Fibroblast of lung (primary cell): ENCODE results near the gene TTC22. TPM values are rescaled to one million over a fixed set of nuclear protein-coding genes. Genes with fewer than 3 reads are reported as not detected.

ENCODE experiments used
- DNase-seq, 2 donors: peaks; one replicate each; pipeline versions ENCODE4 v3.0.0 to v3.0.0-alpha.2; 2010; ENCODE audit warnings: low read depth in 2 of 2
- H2AFZ ChIP-seq: 2 replicates; pipeline ENCODE4 v1.5.1; 2012; ENCODE audit warnings: low read length, control low read depth, inconsistent platforms
- H3K27ac ChIP-seq: 2 replicates; pipeline ENCODE4 v1.5.1; 2011; ENCODE audit warnings: low read length, control low read depth; ENCODE audit not compliant: insufficient read depth
- H3K27me3 ChIP-seq: 2 replicates; pipeline ENCODE4 v1.5.1; 2011; ENCODE audit warnings: mild to moderate bottlenecking, low read length; ENCODE audit not compliant: control insufficient read depth, insufficient read depth
- H3K36me3 ChIP-seq: 2 replicates; pipeline ENCODE4 v1.5.1; 2011; ENCODE audit warnings: low read length; ENCODE audit not compliant: control insufficient read depth, insufficient read depth
- H3K4me1 ChIP-seq: 2 replicates; pipeline ENCODE4 v1.5.1; 2011; ENCODE audit warnings: low read length; ENCODE audit not compliant: control insufficient read depth, insufficient read depth; ENCODE audit errors: extremely low read depth
- H3K4me2 ChIP-seq: 2 replicates; pipeline ENCODE4 v1.5.1; 2011; ENCODE audit warnings: low read length, control low read depth; ENCODE audit not compliant: insufficient read depth; ENCODE audit errors: extremely low read depth
- H3K4me3 ChIP-seq, 4 experiments: fragments of 200-600 bp in 1 of 4; sonication (generic) in 1 of 4; replicated peaks in 1 of 4; 2 replicates each; pipeline ENCODE4 v1.5.1; 2011 to 2016; ENCODE audit warnings: low read length in 4 of 4, low read depth in 3 of 4, mild to moderate bottlenecking in 3 of 4, control low read depth in 2 of 4, inconsistent platforms in 1 of 4, mixed read lengths in 1 of 4; ENCODE audit not compliant: insufficient read depth in 1 of 4; ENCODE audit errors: control extremely low read depth in 1 of 4
- H3K79me2 ChIP-seq: 2 replicates; pipeline ENCODE4 v1.5.1; 2012; ENCODE audit warnings: mild to moderate bottlenecking, low read length, inconsistent platforms; ENCODE audit not compliant: control insufficient read depth, insufficient read depth
- H3K9ac ChIP-seq: 2 replicates; pipeline ENCODE4 v1.5.1; 2011; ENCODE audit warnings: mild to moderate bottlenecking, low read length, control low read depth; ENCODE audit not compliant: insufficient read depth
- H3K9me3 ChIP-seq: 2 replicates; pipeline ENCODE4 v1.5.1; 2012; ENCODE audit warnings: low read depth, low read length; ENCODE audit not compliant: control insufficient read depth, insufficient read depth
- H4K20me1 ChIP-seq: 2 replicates; pipeline ENCODE4 v1.5.1; 2011; ENCODE audit warnings: low read length; ENCODE audit not compliant: control insufficient read depth, insufficient read depth; ENCODE audit errors: extremely low read depth
- EZH2 ChIP-seq: IDR thresholded peaks from 2 replicates; pipeline ENCODE4 v1.5.1; 2012; ENCODE audit warnings: low read length, control low read depth, mild to moderate bottlenecking; ENCODE audit errors: missing control alignments
- polyA plus RNA-seq, 2 donors: library from polyadenylated mRNA; depleted of rRNA in 1 of 2; stranded (reverse) in 1 of 2; unstranded in 1 of 2; fragments of >200 nt; gene quantifications; 2 replicates each; pipeline ENCODE4 v1.2.1, GENCODE V29; 2011 to 2012; ENCODE audit warnings: missing spikeins in 1 of 2
- total RNA-seq: library from RNA; depleted of rRNA; stranded (reverse); fragments of >200 nt; gene quantifications from 2 replicates; pipeline ENCODE4 v1.2.1, GENCODE V29; 2014
- TF ChIP-seq, protein P1 (sequence below), 2 donors: IDR thresholded peaks in 1 of 2; conservative IDR thresholded peaks in 1 of 2; 1 replicate in 1 of 2; 2 replicates in 1 of 2; pipeline ENCODE4 v1.5.1; 2011 to 2012; ENCODE audit warnings: low read length in 2 of 2, control low read depth in 1 of 2, inconsistent platforms in 1 of 2, low read depth in 1 of 2, mild to moderate bottlenecking in 1 of 2

The TTC22 gene
- total and polyA plus RNA-seq, 2 donors (not counting 1 experiment from before 2014, with no cell fraction given) = not detected

DNA sequence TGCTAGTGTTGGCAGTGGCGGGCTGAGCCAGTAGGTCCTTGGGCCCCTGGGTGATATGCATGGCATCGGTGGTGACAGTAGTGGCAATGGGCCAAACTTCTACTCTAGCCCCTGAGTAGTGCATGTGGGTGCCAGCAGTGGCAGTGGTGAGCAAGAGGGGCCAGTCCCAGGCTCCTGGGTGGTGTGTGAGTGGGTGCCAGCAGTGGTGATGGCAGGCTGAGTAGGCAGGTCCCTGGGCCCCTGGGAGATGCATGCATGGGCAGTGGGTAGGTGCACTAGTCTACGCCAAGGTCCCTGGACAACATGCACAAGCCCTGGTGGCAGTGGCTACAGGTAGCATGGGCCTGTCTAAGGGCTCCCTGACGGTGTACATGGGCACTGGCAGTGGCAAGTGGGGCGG lies 24.6 kb upstream of the TTC22 start:
- H4K20me1 ChIP-seq = no peaks in the 10 kb centered on the region
- peaks cover 6% of the 10 kb centered on the region for H3K27me3 ChIP-seq
- no peaks in the 10 kb centered on the region for H3K79me2 ChIP-seq
- H3K36me3 ChIP-seq = no peaks in the 10 kb centered on the region
- no peak for DNase-seq
- no peak overlapping the region for H3K4me3 ChIP-seq
- no peaks in the 10 kb centered on the region for H3K4me1 ChIP-seq
- H2AFZ ChIP-seq = no peak overlapping the region
- H3K4me2 ChIP-seq = no peak overlapping the region
- TF ChIP-seq EZH2 = no peak
- TF ChIP-seq, protein P1, sequence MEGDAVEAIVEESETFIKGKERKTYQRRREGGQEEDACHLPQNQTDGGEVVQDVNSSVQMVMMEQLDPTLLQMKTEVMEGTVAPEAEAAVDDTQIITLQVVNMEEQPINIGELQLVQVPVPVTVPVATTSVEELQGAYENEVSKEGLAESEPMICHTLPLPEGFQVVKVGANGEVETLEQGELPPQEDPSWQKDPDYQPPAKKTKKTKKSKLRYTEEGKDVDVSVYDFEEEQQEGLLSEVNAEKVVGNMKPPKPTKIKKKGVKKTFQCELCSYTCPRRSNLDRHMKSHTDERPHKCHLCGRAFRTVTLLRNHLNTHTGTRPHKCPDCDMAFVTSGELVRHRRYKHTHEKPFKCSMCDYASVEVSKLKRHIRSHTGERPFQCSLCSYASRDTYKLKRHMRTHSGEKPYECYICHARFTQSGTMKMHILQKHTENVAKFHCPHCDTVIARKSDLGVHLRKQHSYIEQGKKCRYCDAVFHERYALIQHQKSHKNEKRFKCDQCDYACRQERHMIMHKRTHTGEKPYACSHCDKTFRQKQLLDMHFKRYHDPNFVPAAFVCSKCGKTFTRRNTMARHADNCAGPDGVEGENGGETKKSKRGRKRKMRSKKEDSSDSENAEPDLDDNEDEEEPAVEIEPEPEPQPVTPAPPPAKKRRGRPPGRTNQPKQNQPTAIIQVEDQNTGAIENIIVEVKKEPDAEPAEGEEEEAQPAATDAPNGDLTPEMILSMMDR (conservative IDR thresholded peaks at IDR 0.05 in 1 of 2, IDR thresholded peaks at IDR 0.05 in 1 of 2; ENCODE audit: low read depth in 1 of 2, low read length in 2 of 2) = no peak
- no peaks in the 10 kb centered on the region for H3K9me3 ChIP-seq
- no peak overlapping the region for H3K27ac ChIP-seq
- H3K9ac ChIP-seq = no peak overlapping the region

DNA sequence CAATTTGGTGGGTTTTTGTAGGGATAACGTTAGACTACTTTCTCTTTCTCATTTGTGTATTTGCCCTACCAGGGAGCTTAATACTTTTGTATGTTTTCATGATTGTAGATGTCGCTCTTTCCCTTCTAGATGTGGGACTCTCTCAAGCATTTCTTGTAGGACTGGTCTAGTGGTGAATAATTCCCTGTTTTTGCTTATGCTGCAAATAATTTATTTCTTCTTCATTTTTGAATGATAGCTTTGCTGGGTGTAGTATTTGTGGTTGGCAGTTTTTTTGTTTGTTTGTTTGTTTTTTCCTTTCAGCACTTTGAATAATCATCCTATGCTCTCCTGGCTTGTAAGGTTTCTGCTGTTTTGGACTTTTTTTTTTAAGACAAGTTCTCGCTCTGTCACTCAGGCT lies 22.5 kb upstream of the TTC22 start:
- no peak overlapping the region for H3K4me2 ChIP-seq
- no peak overlapping the region for H2AFZ ChIP-seq
- no peak overlapping the region for H3K4me3 ChIP-seq
- H3K27ac ChIP-seq = no peak overlapping the region
- H3K4me1 ChIP-seq = no peaks in the 10 kb centered on the region
- no peak for TF ChIP-seq EZH2
- TF ChIP-seq, protein P1 (conservative IDR thresholded peaks at IDR 0.05 in 1 of 2, IDR thresholded peaks at IDR 0.05 in 1 of 2; ENCODE audit: low read depth in 1 of 2, low read length in 2 of 2) = no peak
- H3K9ac ChIP-seq = no peak overlapping the region
- no peaks in the 10 kb centered on the region for H3K79me2 ChIP-seq
- no peaks in the 10 kb centered on the region for H4K20me1 ChIP-seq
- H3K36me3 ChIP-seq = no peaks in the 10 kb centered on the region
- DNase-seq = no peak
- H3K27me3 ChIP-seq = peaks cover 4% of the 10 kb centered on the region
- H3K9me3 ChIP-seq = no peaks in the 10 kb centered on the region

GRCh38 chr1:54819733-54820132 lies 18.6 kb upstream of the TTC22 start:
- H3K79me2 ChIP-seq = no peaks in the 10 kb centered on the region
- no peak for DNase-seq
- H3K9ac ChIP-seq = no peak overlapping the region
- no peak overlapping the region for H3K4me3 ChIP-seq
- no peak overlapping the region for H2AFZ ChIP-seq
- no peak overlapping the region for H3K4me2 ChIP-seq
- no peaks in the 10 kb centered on the region for H4K20me1 ChIP-seq
- H3K27ac ChIP-seq = no peak overlapping the region
- TF ChIP-seq, protein P1 (conservative IDR thresholded peaks at IDR 0.05 in 1 of 2, IDR thresholded peaks at IDR 0.05 in 1 of 2; ENCODE audit: low read depth in 1 of 2, low read length in 2 of 2) = no peak
- no peak for TF ChIP-seq EZH2
- H3K4me1 ChIP-seq = no peaks in the 10 kb centered on the region
- H3K9me3 ChIP-seq = no peaks in the 10 kb centered on the region
- no peaks in the 10 kb centered on the region for H3K36me3 ChIP-seq
- no peaks in the 10 kb centered on the region for H3K27me3 ChIP-seq
